GM21360 (cell line): ENCODE measurements around the gene LRMDA.

ENCODE experiments used
- ATAC-seq: cut with Tn5 transposase; IDR thresholded peaks from one replicate; pipeline ENCODE4 v1.9.1; 2021; ENCODE audit warnings: mild to moderate bottlenecking, moderate library complexity; ENCODE audit not compliant: unreplicated experiment

Gene LRMDA

GRCh38 chr10:76169246-76169645, 737.8 kb downstream of the LRMDA start:
- no peak for ATAC-seq

DNA sequence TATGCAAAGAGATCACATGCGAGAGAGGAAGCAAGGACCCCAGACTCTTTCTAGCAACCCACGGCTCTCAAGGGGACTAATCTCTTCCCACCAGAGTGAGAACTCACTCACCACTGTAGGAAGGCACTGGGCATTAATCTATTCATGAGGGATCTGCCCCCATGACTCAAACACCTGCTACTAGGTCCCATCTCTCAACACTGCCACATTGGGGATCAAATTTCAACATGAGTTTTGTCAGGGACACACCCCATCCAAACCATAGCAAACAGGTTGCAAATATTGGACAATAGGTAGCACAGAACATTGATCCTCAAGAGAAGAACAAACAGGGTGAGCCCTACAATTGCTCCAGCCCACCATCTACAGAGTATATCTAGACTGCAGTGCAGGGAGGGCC, 740.6 kb downstream of the LRMDA start:
- no peak for ATAC-seq

GRCh38 chr10:76175533-76176165, 744.2 kb downstream of the LRMDA start:
- no peak for ATAC-seq

- ATAC-seq = no peak
Observed at GRCh38 chr10:76176166-76176550, 744.7 kb downstream of the LRMDA start.

- ATAC-seq = no peak
Observed at GRCh38 chr10:76177936-76178335, 746.5 kb downstream of the LRMDA start.

- ATAC-seq = no peak
Observed at GRCh38 chr10:76178532-76179292, 747.3 kb downstream of the LRMDA start.

- no peak for ATAC-seq
Observed at GRCh38 chr10:76179806-76180205, 748.4 kb downstream of the LRMDA start.

- ATAC-seq = no peak
Observed at GRCh38 chr10:76184647-76185046, 753.2 kb downstream of the LRMDA start.

GRCh38 chr10:76185471-76186301, 754.3 kb downstream of the LRMDA start:
- no peak for ATAC-seq

DNA sequence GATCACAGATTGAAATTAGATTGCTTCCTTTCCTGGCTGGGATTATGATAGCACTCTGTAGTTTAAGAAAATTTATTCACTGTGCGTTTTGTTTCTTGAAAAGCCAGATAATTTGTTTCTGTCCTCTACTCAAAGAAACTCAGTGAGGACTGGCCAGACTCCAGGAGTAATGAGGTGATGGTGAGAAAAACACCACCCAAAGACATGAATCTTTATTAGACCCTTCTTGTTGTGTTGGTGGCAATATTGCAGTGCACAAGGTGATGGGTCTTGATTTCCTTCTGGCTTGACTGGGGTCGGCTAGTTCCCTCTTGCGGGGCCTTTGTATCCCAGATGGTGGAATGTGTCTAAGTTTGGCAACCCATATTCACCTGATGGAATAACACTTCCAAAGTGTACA, 756.8 kb downstream of the LRMDA start:
- ATAC-seq = no peak

GRCh38 chr10:76190634-76191270, 759.3 kb downstream of the LRMDA start:
- no peak for ATAC-seq

DNA sequence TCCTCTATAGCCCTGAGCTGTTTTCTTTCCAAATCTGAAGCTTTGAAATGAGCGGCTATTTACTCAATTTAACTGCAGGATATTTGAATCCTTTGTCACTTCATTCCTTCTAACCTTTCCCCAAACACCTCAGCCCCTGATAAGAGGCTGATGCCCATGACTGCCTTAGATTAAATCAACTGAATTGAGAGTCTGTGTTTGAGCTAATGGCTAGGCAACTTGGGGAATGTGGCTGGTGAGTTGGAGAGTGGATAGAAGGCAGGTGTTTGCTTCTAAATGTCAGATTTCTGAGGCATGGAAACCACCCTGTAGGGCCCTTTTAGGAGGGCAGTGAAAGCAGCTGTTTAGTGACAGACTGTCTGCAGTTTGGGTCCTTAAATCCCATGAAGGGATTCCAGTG, 759.9 kb downstream of the LRMDA start:
- no peak for ATAC-seq

GRCh38 chr10:76192151-76192550, 760.7 kb downstream of the LRMDA start:
- ATAC-seq = no peak

DNA sequence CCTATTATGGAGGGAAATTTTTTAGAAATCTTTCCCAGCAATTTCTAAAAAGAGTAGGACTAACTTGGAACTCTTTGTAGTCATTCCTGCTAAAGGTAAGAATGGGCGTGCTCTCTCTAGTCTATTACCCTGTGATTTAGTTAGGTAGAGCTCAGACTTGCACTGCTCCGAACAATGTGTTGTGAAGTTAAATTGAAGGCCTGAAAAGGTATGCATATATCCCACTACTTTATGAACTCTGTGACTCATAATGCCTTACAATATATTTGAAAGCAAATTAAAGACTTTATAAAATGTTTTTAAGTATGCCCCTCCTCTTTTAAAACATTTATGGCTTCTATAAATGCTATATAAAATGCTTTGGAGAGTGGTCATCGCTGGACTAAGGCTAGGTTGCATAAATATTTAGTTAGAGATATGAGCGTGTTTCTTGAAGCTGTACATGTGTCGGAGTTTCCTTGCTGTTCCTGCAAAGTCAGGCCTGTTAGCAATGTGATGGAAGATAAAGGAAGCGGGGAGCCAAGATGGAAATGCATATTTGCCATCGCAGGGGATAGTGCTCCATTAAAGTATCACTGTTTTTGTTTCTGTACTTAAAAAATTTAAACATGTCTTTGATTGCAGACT, 761.4 kb downstream of the LRMDA start:
- ATAC-seq = no peak

GRCh38 chr10:76195654-76196390, 764.4 kb downstream of the LRMDA start:
- ATAC-seq = no peak

DNA sequence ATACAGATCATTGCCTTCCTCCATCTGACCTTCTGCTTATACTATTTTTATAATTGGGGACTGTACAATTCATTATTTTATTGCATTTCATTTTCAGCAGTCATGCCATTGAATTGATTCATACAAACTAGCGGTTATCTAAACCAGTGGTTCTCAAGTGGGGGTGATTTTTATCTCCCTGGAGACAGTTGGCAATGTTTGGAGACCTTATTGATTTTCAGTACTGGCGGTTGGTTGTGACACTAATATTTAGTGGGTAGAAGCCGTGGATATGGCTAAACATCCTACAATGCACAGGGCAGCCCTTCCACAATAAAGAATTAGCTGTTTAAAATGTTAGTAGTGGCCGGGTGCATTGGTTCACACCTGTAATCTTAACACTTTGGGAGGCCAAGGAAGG, 765.9 kb downstream of the LRMDA start:
- no peak for ATAC-seq

- no peak for ATAC-seq
Observed at GRCh38 chr10:76198287-76199035, 767.0 kb downstream of the LRMDA start.

GRCh38 chr10:76201962-76202361, 770.5 kb downstream of the LRMDA start:
- no peak for ATAC-seq

GRCh38 chr10:76202777-76203176, 771.4 kb downstream of the LRMDA start:
- no peak for ATAC-seq
